WTC11 (cell line): Measurements from ENCODE around the gene NMT2.

ENCODE experiments used
- KAT7 ChIP-seq: sonication (generic); formaldehyde crosslinking; IDR thresholded peaks from 2 replicates; pipeline ENCODE4 v1.8.1; 2023; ENCODE audit warnings: missing genetic modification reagents, mild to moderate bottlenecking, borderline replicate concordance
- ZNF121 ChIP-seq: sonication (generic); formaldehyde crosslinking; IDR thresholded peaks from 2 replicates; pipeline ENCODE4 v1.8.0; 2023; ENCODE audit warnings: missing genetic modification reagents
- TF ChIP-seq, protein P1 (sequence below): fragments of 200-600 bp; IDR thresholded peaks from 2 replicates; pipeline ENCODE4 v1.8.0; 2022; ENCODE audit warnings: antibody characterized with exemption
- TF ChIP-seq, protein P2 (sequence below): sonication (generic); formaldehyde crosslinking; IDR thresholded peaks from 2 replicates; pipeline ENCODE4 v1.8.0; 2023; ENCODE audit warnings: missing genetic modification reagents, mild to moderate bottlenecking, borderline replicate concordance
- TF ChIP-seq, protein P3 (sequence below): fragments of 250-450 bp; sonication (Bioruptor Pico); IDR thresholded peaks from 2 replicates; pipeline ENCODE4 v1.9.0; 2021; ENCODE audit warnings: mild to moderate bottlenecking, borderline replicate concordance

DNA sequence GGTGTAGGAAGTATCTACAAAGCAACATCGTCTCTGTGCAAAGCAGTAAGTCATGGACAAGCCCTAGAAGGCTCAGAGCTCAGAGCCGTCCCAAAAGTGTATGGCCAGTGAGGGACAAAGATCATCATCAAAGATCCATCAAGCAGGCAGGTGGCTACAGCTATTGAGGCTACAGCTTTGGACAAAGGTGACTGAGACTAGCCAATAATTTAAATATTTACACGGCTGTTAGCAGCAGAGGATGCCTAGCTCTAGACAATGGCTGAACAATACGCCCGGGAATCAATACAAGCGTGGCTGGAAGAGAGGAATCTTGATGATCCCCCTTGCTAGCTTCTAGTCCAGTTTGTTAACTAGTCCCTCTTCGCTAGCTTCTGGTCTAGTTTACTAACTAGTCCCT, 17.9 kb downstream of the NMT2 start:
- no peak for TF ChIP-seq KAT7 (CRISPR knock-in tag)
- TF ChIP-seq, protein P1, sequence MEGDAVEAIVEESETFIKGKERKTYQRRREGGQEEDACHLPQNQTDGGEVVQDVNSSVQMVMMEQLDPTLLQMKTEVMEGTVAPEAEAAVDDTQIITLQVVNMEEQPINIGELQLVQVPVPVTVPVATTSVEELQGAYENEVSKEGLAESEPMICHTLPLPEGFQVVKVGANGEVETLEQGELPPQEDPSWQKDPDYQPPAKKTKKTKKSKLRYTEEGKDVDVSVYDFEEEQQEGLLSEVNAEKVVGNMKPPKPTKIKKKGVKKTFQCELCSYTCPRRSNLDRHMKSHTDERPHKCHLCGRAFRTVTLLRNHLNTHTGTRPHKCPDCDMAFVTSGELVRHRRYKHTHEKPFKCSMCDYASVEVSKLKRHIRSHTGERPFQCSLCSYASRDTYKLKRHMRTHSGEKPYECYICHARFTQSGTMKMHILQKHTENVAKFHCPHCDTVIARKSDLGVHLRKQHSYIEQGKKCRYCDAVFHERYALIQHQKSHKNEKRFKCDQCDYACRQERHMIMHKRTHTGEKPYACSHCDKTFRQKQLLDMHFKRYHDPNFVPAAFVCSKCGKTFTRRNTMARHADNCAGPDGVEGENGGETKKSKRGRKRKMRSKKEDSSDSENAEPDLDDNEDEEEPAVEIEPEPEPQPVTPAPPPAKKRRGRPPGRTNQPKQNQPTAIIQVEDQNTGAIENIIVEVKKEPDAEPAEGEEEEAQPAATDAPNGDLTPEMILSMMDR = no peak
- TF ChIP-seq, protein P2, sequence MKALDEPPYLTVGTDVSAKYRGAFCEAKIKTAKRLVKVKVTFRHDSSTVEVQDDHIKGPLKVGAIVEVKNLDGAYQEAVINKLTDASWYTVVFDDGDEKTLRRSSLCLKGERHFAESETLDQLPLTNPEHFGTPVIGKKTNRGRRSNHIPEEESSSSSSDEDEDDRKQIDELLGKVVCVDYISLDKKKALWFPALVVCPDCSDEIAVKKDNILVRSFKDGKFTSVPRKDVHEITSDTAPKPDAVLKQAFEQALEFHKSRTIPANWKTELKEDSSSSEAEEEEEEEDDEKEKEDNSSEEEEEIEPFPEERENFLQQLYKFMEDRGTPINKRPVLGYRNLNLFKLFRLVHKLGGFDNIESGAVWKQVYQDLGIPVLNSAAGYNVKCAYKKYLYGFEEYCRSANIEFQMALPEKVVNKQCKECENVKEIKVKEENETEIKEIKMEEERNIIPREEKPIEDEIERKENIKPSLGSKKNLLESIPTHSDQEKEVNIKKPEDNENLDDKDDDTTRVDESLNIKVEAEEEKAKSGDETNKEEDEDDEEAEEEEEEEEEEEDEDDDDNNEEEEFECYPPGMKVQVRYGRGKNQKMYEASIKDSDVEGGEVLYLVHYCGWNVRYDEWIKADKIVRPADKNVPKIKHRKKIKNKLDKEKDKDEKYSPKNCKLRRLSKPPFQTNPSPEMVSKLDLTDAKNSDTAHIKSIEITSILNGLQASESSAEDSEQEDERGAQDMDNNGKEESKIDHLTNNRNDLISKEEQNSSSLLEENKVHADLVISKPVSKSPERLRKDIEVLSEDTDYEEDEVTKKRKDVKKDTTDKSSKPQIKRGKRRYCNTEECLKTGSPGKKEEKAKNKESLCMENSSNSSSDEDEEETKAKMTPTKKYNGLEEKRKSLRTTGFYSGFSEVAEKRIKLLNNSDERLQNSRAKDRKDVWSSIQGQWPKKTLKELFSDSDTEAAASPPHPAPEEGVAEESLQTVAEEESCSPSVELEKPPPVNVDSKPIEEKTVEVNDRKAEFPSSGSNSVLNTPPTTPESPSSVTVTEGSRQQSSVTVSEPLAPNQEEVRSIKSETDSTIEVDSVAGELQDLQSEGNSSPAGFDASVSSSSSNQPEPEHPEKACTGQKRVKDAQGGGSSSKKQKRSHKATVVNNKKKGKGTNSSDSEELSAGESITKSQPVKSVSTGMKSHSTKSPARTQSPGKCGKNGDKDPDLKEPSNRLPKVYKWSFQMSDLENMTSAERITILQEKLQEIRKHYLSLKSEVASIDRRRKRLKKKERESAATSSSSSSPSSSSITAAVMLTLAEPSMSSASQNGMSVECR (CRISPR knock-in tag) = no peak
- TF ChIP-seq ZNF121 (CRISPR knock-in tag) = no peak
- TF ChIP-seq, protein P3, sequence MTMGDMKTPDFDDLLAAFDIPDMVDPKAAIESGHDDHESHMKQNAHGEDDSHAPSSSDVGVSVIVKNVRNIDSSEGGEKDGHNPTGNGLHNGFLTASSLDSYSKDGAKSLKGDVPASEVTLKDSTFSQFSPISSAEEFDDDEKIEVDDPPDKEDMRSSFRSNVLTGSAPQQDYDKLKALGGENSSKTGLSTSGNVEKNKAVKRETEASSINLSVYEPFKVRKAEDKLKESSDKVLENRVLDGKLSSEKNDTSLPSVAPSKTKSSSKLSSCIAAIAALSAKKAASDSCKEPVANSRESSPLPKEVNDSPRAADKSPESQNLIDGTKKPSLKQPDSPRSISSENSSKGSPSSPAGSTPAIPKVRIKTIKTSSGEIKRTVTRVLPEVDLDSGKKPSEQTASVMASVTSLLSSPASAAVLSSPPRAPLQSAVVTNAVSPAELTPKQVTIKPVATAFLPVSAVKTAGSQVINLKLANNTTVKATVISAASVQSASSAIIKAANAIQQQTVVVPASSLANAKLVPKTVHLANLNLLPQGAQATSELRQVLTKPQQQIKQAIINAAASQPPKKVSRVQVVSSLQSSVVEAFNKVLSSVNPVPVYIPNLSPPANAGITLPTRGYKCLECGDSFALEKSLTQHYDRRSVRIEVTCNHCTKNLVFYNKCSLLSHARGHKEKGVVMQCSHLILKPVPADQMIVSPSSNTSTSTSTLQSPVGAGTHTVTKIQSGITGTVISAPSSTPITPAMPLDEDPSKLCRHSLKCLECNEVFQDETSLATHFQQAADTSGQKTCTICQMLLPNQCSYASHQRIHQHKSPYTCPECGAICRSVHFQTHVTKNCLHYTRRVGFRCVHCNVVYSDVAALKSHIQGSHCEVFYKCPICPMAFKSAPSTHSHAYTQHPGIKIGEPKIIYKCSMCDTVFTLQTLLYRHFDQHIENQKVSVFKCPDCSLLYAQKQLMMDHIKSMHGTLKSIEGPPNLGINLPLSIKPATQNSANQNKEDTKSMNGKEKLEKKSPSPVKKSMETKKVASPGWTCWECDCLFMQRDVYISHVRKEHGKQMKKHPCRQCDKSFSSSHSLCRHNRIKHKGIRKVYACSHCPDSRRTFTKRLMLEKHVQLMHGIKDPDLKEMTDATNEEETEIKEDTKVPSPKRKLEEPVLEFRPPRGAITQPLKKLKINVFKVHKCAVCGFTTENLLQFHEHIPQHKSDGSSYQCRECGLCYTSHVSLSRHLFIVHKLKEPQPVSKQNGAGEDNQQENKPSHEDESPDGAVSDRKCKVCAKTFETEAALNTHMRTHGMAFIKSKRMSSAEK (CRISPR knock-in tag) = no peak
